ENCODE measurements around the gene RSPH6A. TPM values are rescaled to one million over a fixed set of nuclear protein-coding genes. Genes with fewer than 3 reads are reported as not detected.

The RSPH6A gene
- total and polyA plus RNA-seq, 3 donors from 2014 or later, result 17.0 to 88.3 (median 20.9) TPM

GRCh38 chr19:45766869-45767346, 48.2 kb downstream of the RSPH6A start:
- WGBS, 2 donors, result 18% methylated on average over 16 of the region's 24 CpGs; no CpG with 5 or more reads in 1 of the 2 donors
- Histone ChIP-seq H3K4me1 (peaks cover 43% of the 10 kb centered on the region), H3K27me3 (no peaks in the 10 kb centered on the region), H3K36me3 (ENCODE audit: low read depth, missing control alignments) (no peaks in the 10 kb centered on the region), H3K4me3 (peak overlapping the region; percentile 69 to 71), H3K9me3 (no peaks in the 10 kb centered on the region), H3K27ac (peak overlapping the region; percentile 85 to 95)
- DNase-seq, result peak; percentile 24
- intact Hi-C loops (cut with DNase I; ENCODE audit: low total_unique reads), result no loop called here
- TF ChIP-seq, protein P1, sequence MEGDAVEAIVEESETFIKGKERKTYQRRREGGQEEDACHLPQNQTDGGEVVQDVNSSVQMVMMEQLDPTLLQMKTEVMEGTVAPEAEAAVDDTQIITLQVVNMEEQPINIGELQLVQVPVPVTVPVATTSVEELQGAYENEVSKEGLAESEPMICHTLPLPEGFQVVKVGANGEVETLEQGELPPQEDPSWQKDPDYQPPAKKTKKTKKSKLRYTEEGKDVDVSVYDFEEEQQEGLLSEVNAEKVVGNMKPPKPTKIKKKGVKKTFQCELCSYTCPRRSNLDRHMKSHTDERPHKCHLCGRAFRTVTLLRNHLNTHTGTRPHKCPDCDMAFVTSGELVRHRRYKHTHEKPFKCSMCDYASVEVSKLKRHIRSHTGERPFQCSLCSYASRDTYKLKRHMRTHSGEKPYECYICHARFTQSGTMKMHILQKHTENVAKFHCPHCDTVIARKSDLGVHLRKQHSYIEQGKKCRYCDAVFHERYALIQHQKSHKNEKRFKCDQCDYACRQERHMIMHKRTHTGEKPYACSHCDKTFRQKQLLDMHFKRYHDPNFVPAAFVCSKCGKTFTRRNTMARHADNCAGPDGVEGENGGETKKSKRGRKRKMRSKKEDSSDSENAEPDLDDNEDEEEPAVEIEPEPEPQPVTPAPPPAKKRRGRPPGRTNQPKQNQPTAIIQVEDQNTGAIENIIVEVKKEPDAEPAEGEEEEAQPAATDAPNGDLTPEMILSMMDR (IDR thresholded peaks at IDR 0.05), result no peak
- no peak for TF ChIP-seq POLR2A (IDR thresholded peaks at IDR 0.05)

DNA sequence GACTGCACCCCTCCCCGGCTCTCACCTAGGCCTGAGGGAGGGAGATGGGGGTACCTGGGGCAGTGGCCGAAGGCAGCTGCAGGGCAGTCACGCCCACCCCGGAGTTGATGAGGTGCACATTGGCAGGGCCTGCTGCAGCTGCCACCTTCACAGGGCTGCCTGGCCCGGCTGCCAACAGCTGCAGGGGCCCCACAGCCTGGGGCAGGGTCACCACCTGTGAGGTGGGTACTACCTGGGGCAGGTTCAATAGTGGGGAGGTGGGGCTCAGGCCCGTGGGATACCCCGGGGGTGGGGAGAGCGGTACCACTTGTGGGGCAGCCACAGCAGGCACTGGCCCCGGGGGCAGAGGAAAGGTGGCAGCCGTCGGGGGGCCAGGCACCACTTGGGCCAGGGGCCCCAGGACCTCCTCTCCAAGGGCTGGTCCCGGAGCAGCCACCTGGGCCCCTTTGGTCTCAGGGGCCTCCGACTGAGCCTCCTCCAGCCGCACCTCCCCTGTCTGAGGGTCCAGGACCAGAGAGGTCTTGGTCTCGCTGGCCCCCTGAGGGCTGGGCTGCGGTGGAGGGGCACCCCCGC, 48.7 kb downstream of the RSPH6A start:
- Histone ChIP-seq H3K9me3 (no peaks in the 10 kb centered on the region), H3K4me3 (peak overlapping the region; percentile 69 to 71), H3K4me1 (peaks cover 43% of the 10 kb centered on the region), H3K36me3 (ENCODE audit: low read depth, missing control alignments) (no peaks in the 10 kb centered on the region), H3K27me3 (no peaks in the 10 kb centered on the region), H3K27ac (peak overlapping the region; percentile 85 to 95)
- TF ChIP-seq, protein P1 (IDR thresholded peaks at IDR 0.05), result no peak
- TF ChIP-seq POLR2A (IDR thresholded peaks at IDR 0.05), result no peak
- DNase-seq, result no peak
- intact Hi-C loops (cut with DNase I; ENCODE audit: low total_unique reads), result no loop called here
- WGBS, 2 donors, result 52 to 64% methylated on average over 7 to 17 of the region's 17 CpGs

- 67 to 77% methylated on average over 11 to 23 of the region's 23 CpGs for WGBS, 2 donors
- peak overlapping the region; percentile 85 to 95 for H3K27ac ChIP-seq
- no peaks in the 10 kb centered on the region for H3K9me3 ChIP-seq
- intact Hi-C loops (cut with DNase I; ENCODE audit: low total_unique reads), result no loop called here
- peaks cover 39% of the 10 kb centered on the region for H3K4me1 ChIP-seq
- no peaks in the 10 kb centered on the region for H3K36me3 ChIP-seq (ENCODE audit: low read depth, missing control alignments)
- TF ChIP-seq POLR2A (IDR thresholded peaks at IDR 0.05), result no peak
- TF ChIP-seq, protein P1 (IDR thresholded peaks at IDR 0.05), result no peak
- no peak overlapping the region for H3K4me3 ChIP-seq
- no peak for DNase-seq
- H3K27me3 ChIP-seq, result no peaks in the 10 kb centered on the region
Measured at GRCh38 chr19:45765702-45766295, 49.3 kb downstream of the RSPH6A start.

DNA sequence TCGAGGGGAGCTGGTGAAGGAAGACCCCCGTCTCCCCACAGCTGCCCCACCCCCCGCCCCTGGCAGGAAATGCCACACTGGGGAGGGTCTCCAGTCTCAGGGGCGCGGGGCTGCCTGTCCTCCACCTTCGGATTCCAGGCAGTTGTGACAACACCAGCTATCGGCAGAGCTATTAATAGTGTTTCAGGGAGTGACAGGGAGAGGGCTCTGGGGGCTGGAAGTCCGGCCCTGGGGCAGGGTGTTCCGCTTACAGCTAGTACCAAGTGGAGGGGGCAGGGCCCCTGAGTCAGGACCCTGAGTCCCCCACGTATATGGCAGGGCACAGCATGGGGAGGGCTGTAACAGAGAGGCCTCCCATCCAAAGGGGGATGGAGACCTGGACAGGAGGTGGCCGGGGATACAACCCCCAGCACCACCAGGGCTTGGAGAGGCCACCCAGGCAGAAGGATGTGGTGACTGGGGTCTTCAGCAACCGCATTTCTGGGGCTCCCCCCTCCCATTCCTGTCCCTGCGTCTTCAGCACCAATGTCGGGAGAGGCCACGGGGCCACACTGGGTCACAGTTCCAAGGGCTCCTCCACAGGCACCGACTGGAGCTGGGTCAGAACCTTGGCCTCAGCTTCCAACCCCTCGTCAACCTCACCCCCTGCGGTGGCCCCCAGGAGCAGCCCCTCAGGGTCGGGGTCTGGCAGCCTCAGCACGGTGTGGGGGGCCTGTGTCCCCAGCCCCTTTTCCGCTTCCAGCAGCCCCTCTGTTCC, 50.0 kb downstream of the RSPH6A start:
- H3K4me1 ChIP-seq, result peaks cover 37% of the 10 kb centered on the region
- no peak for TF ChIP-seq POLR2A (IDR thresholded peaks at IDR 0.05)
- TF ChIP-seq, protein P1 (IDR thresholded peaks at IDR 0.05), result no peak
- no peak for DNase-seq
- no peaks in the 10 kb centered on the region for H3K36me3 ChIP-seq (ENCODE audit: low read depth, missing control alignments)
- intact Hi-C loops (cut with DNase I; ENCODE audit: low total_unique reads), result no loop called here
- WGBS, 2 donors, result 54 to 70% methylated on average over 6 to 21 of the region's 21 CpGs
- H3K27ac ChIP-seq, result peak overlapping the region in 1 of 2 donors; percentile 13
- no peak overlapping the region for H3K4me3 ChIP-seq
- H3K9me3 ChIP-seq, result no peaks in the 10 kb centered on the region
- no peaks in the 10 kb centered on the region for H3K27me3 ChIP-seq
